ENCODE results near the gene LYPD4. TPM values are rescaled to one million over a fixed set of nuclear protein-coding genes. Genes with fewer than 3 reads are reported as not detected.

Gene LYPD4
- total RNA-seq, 1 experiment from 2014 or later: not detected

GRCh38 chr19:41877916-41878905 is 33.7 kb upstream of the LYPD4 start:
- peaks cover 12% of the 10 kb centered on the region for H3K4me1 Mint-ChIP-seq
- no peaks in the 10 kb centered on the region for H3K9me3 Mint-ChIP-seq
- no peaks in the 10 kb centered on the region for H3K36me3 Mint-ChIP-seq
- H3K27ac Mint-ChIP-seq: no peak overlapping the region
- TF ChIP-seq MAX (CRISPR knock-in tag; IDR thresholded peaks at IDR 0.05): no peak
- TF ChIP-seq KAT7 (CRISPR knock-in tag; IDR thresholded peaks at IDR 0.05; ENCODE audit: borderline replicate concordance): no peak
- TF ChIP-seq NFYB (CRISPR knock-in tag; conservative IDR thresholded peaks at IDR 0.05; ENCODE audit: low read depth): no peak
- TF ChIP-seq ELF4 (CRISPR knock-in tag; IDR thresholded peaks at IDR 0.05; ENCODE audit: low read depth): no peak
- TF ChIP-seq EMX1 (CRISPR knock-in tag; IDR thresholded peaks at IDR 0.05): no peak
- TF ChIP-seq ATF6 (CRISPR knock-in tag; IDR thresholded peaks at IDR 0.05): no peak
- no peak for TF ChIP-seq ZNF416 (CRISPR knock-in tag; IDR thresholded peaks at IDR 0.05)
- TF ChIP-seq, protein P1, sequence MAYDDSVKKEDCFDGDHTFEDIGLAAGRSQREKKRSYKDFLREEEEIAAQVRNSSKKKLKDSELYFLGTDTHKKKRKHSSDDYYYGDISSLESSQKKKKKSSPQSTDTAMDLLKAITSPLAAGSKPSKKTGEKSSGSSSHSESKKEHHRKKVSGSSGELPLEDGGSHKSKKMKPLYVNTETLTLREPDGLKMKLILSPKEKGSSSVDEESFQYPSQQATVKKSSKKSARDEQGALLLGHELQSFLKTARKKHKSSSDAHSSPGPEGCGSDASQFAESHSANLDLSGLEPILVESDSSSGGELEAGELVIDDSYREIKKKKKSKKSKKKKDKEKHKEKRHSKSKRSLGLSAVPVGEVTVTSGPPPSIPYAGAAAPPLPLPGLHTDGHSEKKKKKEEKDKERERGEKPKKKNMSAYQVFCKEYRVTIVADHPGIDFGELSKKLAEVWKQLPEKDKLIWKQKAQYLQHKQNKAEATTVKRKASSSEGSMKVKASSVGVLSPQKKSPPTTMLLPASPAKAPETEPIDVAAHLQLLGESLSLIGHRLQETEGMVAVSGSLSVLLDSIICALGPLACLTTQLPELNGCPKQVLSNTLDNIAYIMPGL (CRISPR knock-in tag; IDR thresholded peaks at IDR 0.05): no peak
- no peak for TF ChIP-seq USF2 (CRISPR knock-in tag; IDR thresholded peaks at IDR 0.05)
- TF ChIP-seq ZBTB21 (CRISPR knock-in tag; IDR thresholded peaks at IDR 0.05; ENCODE audit: borderline replicate concordance): no peak
- TF ChIP-seq, protein P2, sequence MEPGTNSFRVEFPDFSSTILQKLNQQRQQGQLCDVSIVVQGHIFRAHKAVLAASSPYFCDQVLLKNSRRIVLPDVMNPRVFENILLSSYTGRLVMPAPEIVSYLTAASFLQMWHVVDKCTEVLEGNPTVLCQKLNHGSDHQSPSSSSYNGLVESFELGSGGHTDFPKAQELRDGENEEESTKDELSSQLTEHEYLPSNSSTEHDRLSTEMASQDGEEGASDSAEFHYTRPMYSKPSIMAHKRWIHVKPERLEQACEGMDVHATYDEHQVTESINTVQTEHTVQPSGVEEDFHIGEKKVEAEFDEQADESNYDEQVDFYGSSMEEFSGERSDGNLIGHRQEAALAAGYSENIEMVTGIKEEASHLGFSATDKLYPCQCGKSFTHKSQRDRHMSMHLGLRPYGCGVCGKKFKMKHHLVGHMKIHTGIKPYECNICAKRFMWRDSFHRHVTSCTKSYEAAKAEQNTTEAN (CRISPR knock-in tag; IDR thresholded peaks at IDR 0.05): no peak
- no peak for TF ChIP-seq SMAD4 (CRISPR knock-in tag; IDR thresholded peaks at IDR 0.05)
- no peak for TF ChIP-seq ATF1 (CRISPR knock-in tag; IDR thresholded peaks at IDR 0.05)
- TF ChIP-seq, protein P3, sequence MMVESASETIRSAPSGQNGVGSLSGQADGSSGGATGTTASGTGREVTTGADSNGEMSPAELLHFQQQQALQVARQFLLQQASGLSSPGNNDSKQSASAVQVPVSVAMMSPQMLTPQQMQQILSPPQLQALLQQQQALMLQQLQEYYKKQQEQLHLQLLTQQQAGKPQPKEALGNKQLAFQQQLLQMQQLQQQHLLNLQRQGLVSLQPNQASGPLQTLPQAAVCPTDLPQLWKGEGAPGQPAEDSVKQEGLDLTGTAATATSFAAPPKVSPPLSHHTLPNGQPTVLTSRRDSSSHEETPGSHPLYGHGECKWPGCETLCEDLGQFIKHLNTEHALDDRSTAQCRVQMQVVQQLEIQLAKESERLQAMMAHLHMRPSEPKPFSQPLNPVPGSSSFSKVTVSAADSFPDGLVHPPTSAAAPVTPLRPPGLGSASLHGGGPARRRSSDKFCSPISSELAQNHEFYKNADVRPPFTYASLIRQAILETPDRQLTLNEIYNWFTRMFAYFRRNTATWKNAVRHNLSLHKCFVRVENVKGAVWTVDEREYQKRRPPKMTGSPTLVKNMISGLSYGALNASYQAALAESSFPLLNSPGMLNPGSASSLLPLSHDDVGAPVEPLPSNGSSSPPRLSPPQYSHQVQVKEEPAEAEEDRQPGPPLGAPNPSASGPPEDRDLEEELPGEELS (CRISPR knock-in tag; IDR thresholded peaks at IDR 0.05): no peak
- TF ChIP-seq, protein P4, sequence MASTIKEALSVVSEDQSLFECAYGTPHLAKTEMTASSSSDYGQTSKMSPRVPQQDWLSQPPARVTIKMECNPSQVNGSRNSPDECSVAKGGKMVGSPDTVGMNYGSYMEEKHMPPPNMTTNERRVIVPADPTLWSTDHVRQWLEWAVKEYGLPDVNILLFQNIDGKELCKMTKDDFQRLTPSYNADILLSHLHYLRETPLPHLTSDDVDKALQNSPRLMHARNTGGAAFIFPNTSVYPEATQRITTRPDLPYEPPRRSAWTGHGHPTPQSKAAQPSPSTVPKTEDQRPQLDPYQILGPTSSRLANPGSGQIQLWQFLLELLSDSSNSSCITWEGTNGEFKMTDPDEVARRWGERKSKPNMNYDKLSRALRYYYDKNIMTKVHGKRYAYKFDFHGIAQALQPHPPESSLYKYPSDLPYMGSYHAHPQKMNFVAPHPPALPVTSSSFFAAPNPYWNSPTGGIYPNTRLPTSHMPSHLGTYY (CRISPR knock-in tag; IDR thresholded peaks at IDR 0.05): no peak
- TF ChIP-seq ZNF121 (CRISPR knock-in tag; IDR thresholded peaks at IDR 0.05): no peak
- no peak for TF ChIP-seq PREB (CRISPR knock-in tag; IDR thresholded peaks at IDR 0.05; ENCODE audit: borderline replicate concordance)
- peaks cover 38% of the 10 kb centered on the region for H3K27me3 Mint-ChIP-seq (ENCODE audit: low read depth)
- H3K4me3 Mint-ChIP-seq: no peak overlapping the region
- CTCF ChIA-PET: interaction anchor here (0.6 to 1.4 kb wide), 3 partner anchors 10 to 171 kb away, joined by 3 read pairs; no protein-coding TSS in a partner anchor
- POLR2A ChIA-PET: no interaction called here
- DNase-seq (ENCODE audit: low spot score) (no peak), ATAC-seq (no peak)

Measured in WTC11 (cell line).